GM19023 (cell line): Measurements from ENCODE around the gene CDH2.

ENCODE experiments used
- ATAC-seq: cut with Tn5 transposase; IDR thresholded peaks from one replicate; pipeline ENCODE4 v1.9.1; 2021; ENCODE audit warnings: mild to moderate bottlenecking, moderate library complexity; ENCODE audit not compliant: unreplicated experiment

Gene CDH2

DNA sequence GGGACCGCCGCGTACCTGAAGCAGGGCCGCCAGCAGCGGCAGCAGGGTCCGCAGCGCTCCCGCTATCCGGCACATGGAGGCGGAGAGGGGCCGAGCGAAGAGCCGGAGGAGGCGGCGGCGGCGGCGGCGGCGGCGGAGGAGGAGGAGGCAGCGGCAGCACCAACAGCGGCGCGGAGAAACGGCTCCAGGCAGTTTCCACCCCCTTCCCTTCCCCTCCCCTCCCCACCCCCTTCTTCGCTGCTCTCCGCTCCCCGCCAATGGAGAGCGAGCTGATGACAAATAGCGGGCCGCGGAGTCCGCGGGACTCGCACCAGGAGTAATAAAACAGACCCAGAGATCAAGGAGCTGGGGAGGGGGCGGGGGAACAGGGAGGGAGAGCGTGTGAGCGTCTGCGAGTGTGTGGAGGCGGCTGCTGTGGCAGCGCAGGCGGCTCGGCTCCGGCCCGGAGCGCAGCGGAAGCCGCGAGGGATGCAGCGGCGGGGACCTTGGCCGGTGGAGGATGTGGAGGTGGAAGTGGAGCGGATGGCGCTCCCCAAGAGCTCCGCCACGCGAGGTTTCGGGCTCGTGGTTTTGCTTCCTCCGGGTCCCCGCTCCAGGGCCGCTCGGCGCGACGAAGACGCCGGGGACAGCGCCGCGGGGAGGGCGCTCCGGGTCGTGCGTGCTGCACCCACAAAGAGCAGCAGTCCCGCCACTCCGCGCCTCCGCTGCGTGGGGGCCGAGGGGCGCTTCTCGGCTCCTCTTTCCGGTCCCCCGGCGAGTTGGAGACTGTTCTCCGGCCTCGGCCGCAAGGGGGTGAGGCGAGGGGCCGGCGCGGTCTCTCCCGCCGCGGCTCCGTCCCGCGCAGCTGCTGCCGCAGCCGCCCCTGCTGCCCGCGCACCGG, at the start of gene CDH2:
Gene CDH2 (minus strand): TSS at position 183 of the 880 bp plus-strand sequence. CDS start 108 bp downstream, at position 75.
- no peak for ATAC-seq

DNA sequence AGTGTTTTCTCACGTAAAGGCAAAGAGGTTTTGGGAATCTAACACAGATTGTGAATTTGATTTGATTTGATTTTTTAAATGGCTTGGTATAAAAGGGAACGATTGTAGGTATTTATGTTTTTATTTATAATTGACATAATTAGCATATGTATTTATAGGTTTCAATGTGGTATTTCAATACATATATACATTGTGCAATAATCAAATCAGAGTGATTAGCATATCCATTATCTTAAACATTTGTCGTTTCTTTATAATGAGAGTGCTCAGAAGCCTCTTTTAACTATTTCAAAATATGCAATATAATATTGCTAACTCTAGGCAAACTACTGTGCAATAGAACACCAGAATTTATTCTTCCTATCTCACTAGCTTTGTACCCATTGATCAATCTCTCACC, 35.1 kb upstream of the CDH2 start:
- ATAC-seq = no peak

- ATAC-seq = no peak
Observed at GRCh38 chr18:28208712-28209265, 31.9 kb upstream of the CDH2 start.

- no peak for ATAC-seq
Observed at GRCh38 chr18:28208268-28208667, 31.3 kb upstream of the CDH2 start.

GRCh38 chr18:28204154-28204553, 27.2 kb upstream of the CDH2 start:
- ATAC-seq = no peak

- ATAC-seq = no peak
Observed at GRCh38 chr18:28201056-28201455, 24.1 kb upstream of the CDH2 start.

- no peak for ATAC-seq
Observed at GRCh38 chr18:28198620-28199019, 21.7 kb upstream of the CDH2 start.

DNA sequence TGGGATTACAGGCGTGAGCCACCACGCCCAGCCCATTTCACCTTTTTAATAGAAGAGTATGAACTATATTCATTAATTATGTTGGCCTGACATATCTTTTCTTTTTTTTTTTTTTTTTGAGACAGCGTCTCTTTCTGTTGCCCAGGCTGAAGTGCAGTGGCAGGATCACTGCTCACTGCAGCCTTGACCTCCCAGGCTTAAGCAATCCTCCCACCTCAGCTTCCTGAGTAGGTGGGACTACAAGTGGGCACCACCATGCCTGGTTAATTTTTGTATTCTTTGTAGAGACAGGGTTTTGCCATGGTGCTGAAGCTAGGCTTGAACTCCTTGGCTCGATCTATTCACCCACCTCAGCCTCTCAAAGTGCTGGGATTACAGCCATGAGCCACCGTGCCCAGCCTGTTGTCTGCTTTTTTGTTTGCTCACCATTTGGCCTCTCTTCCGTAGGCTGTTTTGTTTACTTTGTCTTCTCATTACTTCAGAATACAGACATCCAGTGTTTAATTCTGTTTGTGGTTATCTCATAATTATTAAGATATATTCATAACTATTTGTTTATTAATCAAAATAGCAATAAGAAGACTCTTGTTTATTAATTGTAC, 16.3 kb upstream of the CDH2 start:
- no peak for ATAC-seq

- no peak for ATAC-seq
Observed at GRCh38 chr18:28189400-28190239, 12.7 kb upstream of the CDH2 start.

- ATAC-seq = no peak
Observed at GRCh38 chr18:28185121-28185520, 8.2 kb upstream of the CDH2 start.

- ATAC-seq = no peak
Observed at GRCh38 chr18:28183418-28184078, 6.6 kb upstream of the CDH2 start.

GRCh38 chr18:28181616-28182015, 4.7 kb upstream of the CDH2 start:
- no peak for ATAC-seq

GRCh38 chr18:28178720-28179119, 1.8 kb upstream of the CDH2 start:
- ATAC-seq = no peak

- no peak for ATAC-seq
Observed at GRCh38 chr18:28177828-28178635, 1.1 kb upstream of the CDH2 start.

DNA sequence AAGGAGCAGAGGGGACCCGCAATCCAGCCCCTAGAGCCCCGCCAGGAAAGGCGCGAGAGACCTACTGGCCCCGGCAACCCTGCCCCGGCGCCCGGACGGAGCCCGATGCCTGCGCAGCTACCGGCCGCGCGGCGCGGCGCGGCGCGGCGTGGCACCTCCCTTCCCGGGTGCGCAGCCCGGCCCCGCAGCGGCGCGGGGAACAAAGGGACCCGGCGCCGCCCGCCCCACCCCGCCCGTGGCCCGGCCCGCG, 307 bp downstream of the CDH2 start:
- no peak for ATAC-seq

DNA sequence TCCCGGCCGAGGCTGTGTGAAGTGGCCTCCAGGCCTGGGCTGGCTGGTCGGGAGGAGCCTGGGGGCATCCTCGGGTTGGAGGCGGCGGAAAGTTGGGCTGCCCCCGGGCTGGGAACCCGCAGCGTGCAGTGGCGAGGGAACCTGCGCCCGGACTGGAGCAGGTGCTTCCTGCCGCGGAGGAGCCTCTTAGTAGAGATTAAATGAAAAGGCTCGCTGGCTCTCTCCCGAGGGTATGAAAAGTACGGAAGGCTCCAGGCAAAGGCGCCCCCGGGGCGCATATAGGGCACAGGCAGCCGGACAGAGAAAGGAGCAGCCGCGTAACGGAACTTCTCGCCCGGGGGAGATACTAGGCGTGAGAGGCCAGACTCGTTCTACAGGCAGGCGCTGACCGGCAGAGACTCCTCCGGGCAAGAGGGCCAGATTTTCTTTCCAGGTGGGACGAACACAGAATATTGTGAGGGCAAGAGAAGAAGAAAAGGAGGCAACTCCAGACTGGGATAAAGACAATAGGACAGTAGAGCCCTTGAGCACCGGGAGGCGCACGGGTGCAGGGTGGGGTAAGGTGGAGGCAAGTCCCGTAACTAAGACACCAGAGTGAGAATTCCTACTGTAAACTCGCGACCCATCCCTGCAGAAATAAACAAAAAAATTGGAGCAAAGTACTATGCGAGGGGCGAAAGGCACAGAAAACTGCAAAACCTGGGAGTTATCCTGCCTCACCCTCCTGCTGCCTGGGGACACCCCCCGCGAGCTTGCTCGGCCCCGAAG, 816 bp downstream of the CDH2 start:
- ATAC-seq = no peak

GRCh38 chr18:28175150-28175929, 1.6 kb downstream of the CDH2 start:
- no peak for ATAC-seq

DNA sequence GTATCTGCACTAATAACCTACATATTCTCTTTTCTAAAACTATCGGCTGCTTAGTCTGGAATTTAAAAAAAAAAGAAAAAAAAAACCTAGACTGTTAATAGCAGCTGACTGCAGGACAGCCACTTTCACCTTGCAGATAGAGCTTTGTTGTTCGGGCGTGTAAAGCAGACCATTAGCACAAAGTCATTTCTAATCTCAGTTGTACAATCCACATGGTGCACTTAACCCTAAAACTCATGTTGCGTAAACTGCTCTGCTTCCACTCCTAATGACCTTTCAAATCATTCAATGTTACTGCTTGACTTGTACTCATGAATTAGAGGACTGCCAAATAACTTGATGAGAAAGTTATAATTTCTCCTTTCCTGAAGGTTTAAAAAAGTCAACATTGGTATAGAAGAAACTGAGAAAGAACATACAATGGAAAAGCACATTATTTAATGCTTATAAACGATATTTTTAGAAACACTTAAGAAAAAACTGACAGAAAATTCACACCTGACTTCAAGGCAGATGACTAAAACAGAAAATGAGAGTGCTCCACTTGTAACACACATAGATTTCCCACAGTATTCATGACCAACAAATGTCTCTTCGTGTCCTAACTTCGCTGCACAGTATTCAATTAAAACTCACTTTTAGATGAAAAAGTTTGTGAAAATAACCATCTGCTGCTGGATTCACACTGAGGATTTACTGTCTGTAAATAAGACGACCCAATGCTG, 2.6 kb downstream of the CDH2 start:
- ATAC-seq = no peak
